Activated gamma-delta T cell treated with anti-CD3 and anti-CD28 coated beads, Interleukin-2, amount 50 U/mL, for 16 hours (primary cell): ENCODE results near the gene OR5W2.
"Not testable (repeated sequence)": the region's sequence is repeated elsewhere in the genome, so short reads cannot be mapped to it uniquely, and the experiment has no call there.

Source experiments
- DNase-seq: peaks from one replicate; pipeline ENCODE4 v3.0.0-alpha.2; 2020; ENCODE audit warnings: low read depth

OR5W2 gene

GRCh38 chr11:55914482-55914881 is at the start of gene OR5W2:
Gene OR5W2, minus strand, starts transcription at chr11:55914582. Its CDS starts 0 bp downstream, at chr11:55914582.
- no peak for DNase-seq

GRCh38 chr11:55956521-55956920 is 42.1 kb upstream of the OR5W2 start:
- DNase-seq: no peak

- DNase-seq: no peak
Observed at GRCh38 chr11:55949330-55949729, 34.9 kb upstream of the OR5W2 start.

GRCh38 chr11:55942785-55943392 is 28.5 kb upstream of the OR5W2 start:
- no peak for DNase-seq

- DNase-seq: no peak
Observed at GRCh38 chr11:55936300-55936699, 21.9 kb upstream of the OR5W2 start, which contains the start of gene OR5I1. Gene OR5I1, minus strand, starts transcription at chr11:55936400. Its CDS starts 0 bp downstream, at chr11:55936400.

GRCh38 chr11:55920537-55920936 is 6.2 kb upstream of the OR5W2 start:
- no peak for DNase-seq

GRCh38 chr11:55902308-55902707 is 12.1 kb downstream of the OR5W2 start:
- no peak for DNase-seq

- DNase-seq: no peak
Observed at GRCh38 chr11:55895216-55895615, 19.2 kb downstream of the OR5W2 start.

GRCh38 chr11:55885481-55885880 is 28.9 kb downstream of the OR5W2 start:
- not testable (repeated sequence) for DNase-seq

GRCh38 chr11:55884995-55885394 is 29.4 kb downstream of the OR5W2 start:
- DNase-seq: not testable (repeated sequence)

GRCh38 chr11:55882997-55883396 is 31.4 kb downstream of the OR5W2 start, which contains the start of gene TRIM51:
Gene TRIM51, plus strand, starts transcription at chr11:55883297. Its CDS starts 2,132 bp downstream, at chr11:55885429.
- DNase-seq: not testable (repeated sequence)

GRCh38 chr11:55873146-55873545 is 41.2 kb downstream of the OR5W2 start:
- DNase-seq: not testable (repeated sequence)

GRCh38 chr11:55872731-55873130 is 41.7 kb downstream of the OR5W2 start:
- DNase-seq: not testable (repeated sequence)

- DNase-seq: not testable (repeated sequence)
Observed at GRCh38 chr11:55867354-55867753, 47.0 kb downstream of the OR5W2 start.
